Mesodermal cell (in vitro differentiated cells): Measurements from ENCODE around the gene PAFAH1B2.
"Not testable (repeated sequence)": the region's sequence is repeated elsewhere in the genome, so short reads cannot be mapped to it uniquely, and the experiment has no call there.

Experiments used
- H3K27ac ChIP-seq: 2 replicates; pipeline ENCODE4 v1.7.0; 2013; ENCODE audit warnings: mild to moderate bottlenecking, low read depth, low read length, moderate library complexity; ENCODE audit not compliant: severe bottlenecking
- H3K36me3 ChIP-seq: 2 replicates; pipeline ENCODE4 v1.7.1; 2013; ENCODE audit warnings: mild to moderate bottlenecking, low read length, moderate library complexity; ENCODE audit not compliant: control insufficient read depth, insufficient read depth
- H3K4me1 ChIP-seq: one replicate; pipeline ENCODE4 v1.7.1; 2013; ENCODE audit warnings: mild to moderate bottlenecking, low read length; ENCODE audit not compliant: insufficient read depth, control insufficient read depth, poor library complexity, severe bottlenecking
- H3K4me3 ChIP-seq: 2 replicates; pipeline ENCODE4 v1.7.0; 2013; ENCODE audit warnings: low read length, control low read depth, mild to moderate bottlenecking; ENCODE audit not compliant: insufficient read depth, poor library complexity, severe bottlenecking; ENCODE audit errors: extremely low read depth
- H3K9me3 ChIP-seq: 2 replicates; pipeline ENCODE4 v1.7.1; 2013; ENCODE audit warnings: mild to moderate bottlenecking, low read length, moderate library complexity; ENCODE audit not compliant: control insufficient read depth
- WGBS, 2 experiments: methylation state at CpG; one replicate each; pipeline ENCODE4 v1.1.5; 2013; ENCODE audit warnings: missing lambda C conversion rate in 2 of 2; ENCODE audit not compliant: insufficient coverage in 2 of 2; 5-methylcytosine and 5-hydroxymethylcytosine counted together

The PAFAH1B2 gene

DNA sequence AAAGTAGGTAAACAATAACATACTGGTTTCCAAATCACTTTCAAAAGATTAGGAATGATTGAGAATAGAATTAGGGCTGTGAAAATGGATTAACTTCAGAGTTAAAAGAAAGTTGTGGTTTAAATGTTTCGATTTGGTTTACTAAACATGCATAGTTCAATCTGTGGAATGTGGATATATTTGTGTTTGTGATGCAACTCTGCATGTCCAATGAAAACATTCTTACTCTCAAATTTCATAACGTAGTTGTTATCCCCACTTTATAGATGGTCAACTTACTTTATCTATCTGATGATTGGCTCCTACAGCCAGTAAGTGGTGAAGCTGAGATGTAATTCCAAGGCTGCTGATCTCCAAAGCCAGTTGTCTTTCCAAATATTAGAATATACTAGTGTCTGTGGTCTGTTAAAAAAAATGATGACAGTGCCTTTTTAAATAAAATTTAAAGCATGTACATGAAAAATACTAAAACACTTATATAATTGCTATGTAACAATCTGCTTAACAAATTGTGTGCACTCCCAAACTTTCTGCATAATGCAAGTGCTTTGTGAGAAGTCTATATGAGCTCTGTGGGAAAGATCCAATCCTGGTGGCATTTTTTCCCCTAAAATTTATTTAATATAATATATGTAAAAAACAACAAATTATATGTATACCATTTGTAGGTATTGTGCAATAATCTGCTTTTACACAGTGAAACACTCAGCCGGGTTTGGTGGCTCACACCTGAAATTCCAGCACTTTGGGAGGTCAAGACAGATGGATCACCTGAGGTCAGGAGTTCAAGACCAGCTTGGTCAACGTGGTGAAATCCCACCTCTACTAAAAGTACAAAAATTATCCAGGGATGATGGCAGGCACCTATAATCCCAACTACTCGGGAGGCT is 36.1 kb upstream of the PAFAH1B2 start:
- Histone ChIP-seq H3K4me1 (no peaks in the 10 kb centered on the region), H3K36me3 (no peaks in the 10 kb centered on the region), H3K9me3 (no peaks in the 10 kb centered on the region), H3K4me3 (no peak overlapping the region), H3K27ac (no peak overlapping the region)
- WGBS, 2 experiments = 72 to 84% methylated on average over 2 to 3 of the region's 5 CpGs

DNA sequence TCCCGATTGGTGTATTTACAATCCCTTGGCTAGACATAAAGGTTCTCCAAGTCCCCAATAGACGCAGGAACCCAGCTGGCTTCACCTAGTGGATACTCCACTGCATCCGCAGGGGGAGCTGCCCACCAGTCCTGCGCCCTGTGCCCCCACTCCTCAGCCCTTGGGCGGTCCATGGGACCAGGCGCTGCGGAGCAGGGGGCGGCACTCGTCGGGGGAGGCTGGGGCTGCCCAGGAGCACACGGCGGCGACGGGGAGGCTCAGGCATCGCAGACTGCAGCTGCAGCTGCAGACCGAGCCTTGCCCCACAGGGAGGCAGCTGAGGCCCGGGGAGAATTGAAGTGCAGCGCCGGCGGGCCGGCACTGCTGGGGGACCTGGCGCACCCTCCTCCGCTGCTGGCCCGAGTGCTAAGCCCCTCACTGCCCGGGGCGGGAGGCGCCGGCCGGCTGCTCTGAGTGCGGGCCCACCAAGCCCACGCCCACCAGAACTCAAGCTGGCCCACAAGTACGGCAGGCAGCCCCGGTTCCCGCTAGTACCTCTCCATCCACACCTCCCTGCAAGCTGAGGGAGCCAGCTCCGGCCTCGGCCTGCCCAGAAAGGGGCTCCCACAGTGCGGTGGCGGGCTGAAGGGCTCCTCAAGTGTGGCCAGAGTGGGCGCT is 33.7 kb upstream of the PAFAH1B2 start:
- WGBS, 2 experiments = 94 to 96% methylated on average over 33 to 39 of the region's 39 CpGs
- Histone ChIP-seq H3K9me3 (no peaks in the 10 kb centered on the region), H3K4me1 (no peaks in the 10 kb centered on the region), H3K36me3 (no peaks in the 10 kb centered on the region), H3K4me3 (no peak overlapping the region), H3K27ac (no peak overlapping the region)

- H3K27ac ChIP-seq, H3K4me3 ChIP-seq, H3K4me1 ChIP-seq, H3K36me3 ChIP-seq, H3K9me3 ChIP-seq: not testable (repeated sequence)
- WGBS, 2 experiments = no CpG with 5 or more reads among the region's 3 CpGs
Measured at GRCh38 chr11:117112497-117112896, 31.6 kb upstream of the PAFAH1B2 start.

DNA sequence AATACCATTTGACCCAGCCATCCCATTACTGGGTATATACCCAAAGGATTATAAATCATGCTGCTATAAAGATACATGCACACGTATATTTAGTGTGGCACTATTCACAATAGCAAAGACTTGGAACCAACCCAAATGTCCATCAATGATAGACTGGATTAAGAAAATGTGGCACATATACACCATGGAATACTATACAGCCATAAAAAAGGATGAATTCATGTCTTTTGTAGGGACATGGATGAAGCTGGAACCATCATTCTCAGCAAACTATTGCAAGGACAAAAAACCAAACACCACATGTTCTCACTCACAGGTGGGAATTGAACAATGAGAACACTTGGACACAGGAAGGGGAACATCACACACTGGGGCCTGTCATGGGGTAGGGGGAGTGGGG is 31.1 kb upstream of the PAFAH1B2 start:
- not testable (repeated sequence) for H3K36me3 ChIP-seq, H3K4me3 ChIP-seq, H3K9me3 ChIP-seq, H3K4me1 ChIP-seq, H3K27ac ChIP-seq
- no CpG with 5 or more reads among the region's 1 CpG for WGBS, 2 experiments

- H3K9me3 ChIP-seq = no peaks in the 10 kb centered on the region
- H3K36me3 ChIP-seq = no peaks in the 10 kb centered on the region
- H3K4me1 ChIP-seq = no peaks in the 10 kb centered on the region
- H3K4me3 ChIP-seq = no peak overlapping the region
- H3K27ac ChIP-seq = no peak overlapping the region
Measured at GRCh38 chr11:117117681-117118080, 26.4 kb upstream of the PAFAH1B2 start.

- H3K27ac ChIP-seq = no peak overlapping the region
Measured at GRCh38 chr11:117121176-117121575, 22.9 kb upstream of the PAFAH1B2 start.

GRCh38 chr11:117122556-117122955 is 21.5 kb upstream of the PAFAH1B2 start:
- WGBS, 2 experiments = 70 to 96% methylated on average over 3 to 5 of the region's 5 CpGs
- Histone ChIP-seq H3K4me1 (no peaks in the 10 kb centered on the region), H3K36me3 (no peaks in the 10 kb centered on the region), H3K4me3 (no peak overlapping the region), H3K9me3 (no peaks in the 10 kb centered on the region), H3K27ac (no peak overlapping the region)

More at GRCh38 chr11:117121176-117121575, 22.9 kb upstream of the PAFAH1B2 start:
- H3K9me3 ChIP-seq = no peaks in the 10 kb centered on the region
- no peaks in the 10 kb centered on the region for H3K36me3 ChIP-seq
- H3K4me3 ChIP-seq = no peak overlapping the region
- no peaks in the 10 kb centered on the region for H3K4me1 ChIP-seq

GRCh38 chr11:117126223-117126965 is 17.7 kb upstream of the PAFAH1B2 start:
- Histone ChIP-seq H3K27ac (no peak overlapping the region), H3K4me1 (no peaks in the 10 kb centered on the region), H3K4me3 (no peak overlapping the region), H3K9me3 (no peaks in the 10 kb centered on the region), H3K36me3 (no peaks in the 10 kb centered on the region)
- 86 to 94% methylated on average over 6 of the region's 7 CpGs for WGBS, 2 experiments

DNA sequence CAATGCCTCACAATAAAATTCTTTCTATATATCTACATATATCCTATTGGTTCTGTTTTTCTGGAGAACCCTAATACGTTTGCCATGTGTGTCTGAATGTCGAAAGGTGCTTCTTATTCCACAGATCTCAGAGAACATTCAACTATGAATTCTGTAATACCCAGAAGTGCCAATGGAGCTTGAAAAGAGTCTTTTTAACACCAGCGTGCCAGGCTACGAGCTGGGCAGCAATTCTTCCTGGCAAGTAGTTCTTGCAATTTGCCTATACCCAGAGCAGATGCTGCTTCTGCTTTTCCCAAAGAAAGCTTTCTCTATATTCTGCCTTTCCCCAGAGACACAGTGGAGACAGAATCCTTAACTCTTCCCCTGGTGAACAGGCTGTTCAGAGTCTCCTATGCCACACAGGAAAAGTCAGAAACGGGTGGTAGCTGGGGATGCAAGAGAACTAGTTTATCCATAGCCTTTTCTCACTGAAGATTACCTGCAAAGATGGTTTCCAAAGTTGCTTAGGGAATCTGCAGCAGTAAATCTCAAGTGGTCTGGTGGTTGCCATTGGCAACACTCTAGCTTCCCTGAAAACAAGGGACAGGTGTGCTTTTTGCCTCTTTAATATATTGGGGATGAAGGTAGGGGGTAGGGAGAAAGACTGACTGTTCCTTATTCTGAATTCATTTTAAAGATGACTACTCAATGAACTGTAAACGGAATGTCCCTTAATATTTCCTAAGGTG is 16.8 kb upstream of the PAFAH1B2 start:
- WGBS, 2 experiments = 94 to 95% methylated on average over 4 to 5 of the region's 6 CpGs

DNA sequence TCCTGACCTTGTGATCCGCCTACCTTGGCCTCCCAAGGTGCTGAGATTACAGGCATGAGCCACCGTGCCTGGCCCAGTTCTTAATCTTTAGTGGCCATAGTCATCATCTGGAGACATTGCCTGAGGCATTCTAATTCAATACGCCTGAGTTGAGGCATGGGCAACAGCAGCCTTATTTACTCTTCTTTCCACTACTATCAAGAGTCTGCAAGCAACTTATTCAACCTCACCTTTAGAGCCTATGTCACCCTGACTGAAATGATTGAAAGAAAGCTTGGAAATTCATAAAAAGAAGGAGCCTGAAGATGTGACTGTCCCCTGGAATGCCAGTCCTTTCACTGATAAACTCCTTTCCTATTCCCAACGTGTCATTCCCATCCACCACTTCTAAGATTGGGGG is 15.8 kb upstream of the PAFAH1B2 start:
- Histone ChIP-seq H3K36me3 (no peaks in the 10 kb centered on the region), H3K4me1 (no peaks in the 10 kb centered on the region), H3K4me3 (no peak overlapping the region), H3K9me3 (no peaks in the 10 kb centered on the region), H3K27ac (no peak overlapping the region)
- 81 to 83% methylated on average over 3 of the region's 4 CpGs for WGBS, 2 experiments

More for the DNA sequence above, 16.8 kb upstream of the PAFAH1B2 start:
- Histone ChIP-seq H3K4me3 (no peak overlapping the region), H3K36me3 (no peaks in the 10 kb centered on the region), H3K9me3 (no peaks in the 10 kb centered on the region), H3K27ac (no peak overlapping the region), H3K4me1 (no peaks in the 10 kb centered on the region)
